ENCODE measurements around the gene MYRFL.
"Not testable (repeated sequence)": the region's sequence is repeated elsewhere in the genome, so short reads cannot be mapped to it uniquely, and the experiment has no call there.

Gene MYRFL

GRCh38 chr12:69988481-69989321 is 163.7 kb downstream of the MYRFL start:
- H3K4me3 ChIP-seq (ENCODE audit: low read length), result no peak overlapping the region
- TF ChIP-seq ZNF274 (IDR thresholded peaks at IDR 0.05; ENCODE audit: low read depth, low read length), result no peak

- no peak overlapping the region for H3K4me3 ChIP-seq (ENCODE audit: low read length)
- no peak for TF ChIP-seq ZNF274 (IDR thresholded peaks at IDR 0.05; ENCODE audit: low read depth, low read length)
These were observed 166.8 kb downstream of the MYRFL start for GRCh38 chr12:69991690-69992288.

GRCh38 chr12:69993433-69993832 is 168.4 kb downstream of the MYRFL start:
- no peak overlapping the region for H3K4me3 ChIP-seq (ENCODE audit: low read length)
- TF ChIP-seq ZNF274 (IDR thresholded peaks at IDR 0.05; ENCODE audit: low read depth, low read length), result no peak

- not testable (repeated sequence) for H3K4me3 ChIP-seq (ENCODE audit: low read length)
These were observed 169.1 kb downstream of the MYRFL start for GRCh38 chr12:69994086-69994485.

GRCh38 chr12:69994724-69995173 is 169.7 kb downstream of the MYRFL start:
- H3K4me3 ChIP-seq (ENCODE audit: low read length), result no peak overlapping the region
- TF ChIP-seq ZNF274 (IDR thresholded peaks at IDR 0.05; ENCODE audit: low read depth, low read length), result no peak

- no peak overlapping the region for H3K4me3 ChIP-seq (ENCODE audit: low read length)
- no peak for TF ChIP-seq ZNF274 (IDR thresholded peaks at IDR 0.05; ENCODE audit: low read depth, low read length)
These were observed 171.2 kb downstream of the MYRFL start for GRCh38 chr12:69996241-69996640.

GRCh38 chr12:69996722-69997121 is 171.7 kb downstream of the MYRFL start:
- TF ChIP-seq ZNF274 (IDR thresholded peaks at IDR 0.05; ENCODE audit: low read depth, low read length), result no peak
- no peak overlapping the region for H3K4me3 ChIP-seq (ENCODE audit: low read length)

GRCh38 chr12:69998011-69998410 is 173.0 kb downstream of the MYRFL start:
- no peak for TF ChIP-seq ZNF274 (IDR thresholded peaks at IDR 0.05; ENCODE audit: low read depth, low read length)
- H3K4me3 ChIP-seq (ENCODE audit: low read length), result no peak overlapping the region

GRCh38 chr12:69998922-69999321 is 173.9 kb downstream of the MYRFL start:
- TF ChIP-seq ZNF274 (IDR thresholded peaks at IDR 0.05; ENCODE audit: low read depth, low read length), result no peak
- no peak overlapping the region for H3K4me3 ChIP-seq (ENCODE audit: low read length)

- no peak for TF ChIP-seq ZNF274 (IDR thresholded peaks at IDR 0.05; ENCODE audit: low read depth, low read length)
These were observed 174.5 kb downstream of the MYRFL start for GRCh38 chr12:69999561-69999960.

GRCh38 chr12:70002097-70002911 is 177.3 kb downstream of the MYRFL start:
- TF ChIP-seq ZNF274 (IDR thresholded peaks at IDR 0.05; ENCODE audit: low read depth, low read length), result no peak
- H3K4me3 ChIP-seq (ENCODE audit: low read length), result no peak overlapping the region

More at GRCh38 chr12:69999561-69999960, 174.5 kb downstream of the MYRFL start:
- H3K4me3 ChIP-seq (ENCODE audit: low read length), result no peak overlapping the region

GRCh38 chr12:70002912-70003255 is 177.9 kb downstream of the MYRFL start:
- no peak overlapping the region for H3K4me3 ChIP-seq (ENCODE audit: low read length)
- TF ChIP-seq ZNF274 (IDR thresholded peaks at IDR 0.05; ENCODE audit: low read depth, low read length), result no peak

GRCh38 chr12:70005864-70006618 is 181.0 kb downstream of the MYRFL start:
- no peak overlapping the region for H3K4me3 ChIP-seq (ENCODE audit: low read length)
- TF ChIP-seq ZNF274 (IDR thresholded peaks at IDR 0.05; ENCODE audit: low read depth, low read length), result no peak

GRCh38 chr12:70006619-70006973 is 181.6 kb downstream of the MYRFL start:
- no peak for TF ChIP-seq ZNF274 (IDR thresholded peaks at IDR 0.05; ENCODE audit: low read depth, low read length)

More at GRCh38 chr12:70006619-70006973, 181.6 kb downstream of the MYRFL start:
- H3K4me3 ChIP-seq (ENCODE audit: low read length), result no peak overlapping the region
